ENCODE data around the gene RPE. TPM values are rescaled to one million over a fixed set of nuclear protein-coding genes. Genes with fewer than 3 reads are reported as not detected.

The RPE gene
- total RNA-seq, 1 donor from 2014 or later, result 20.8 TPM

Other genes with a start within 250 kb of the RPE start
- not detected for gene UNC80, start 230.8 kb upstream of the RPE start, total RNA-seq
- 14.2 TPM for gene KANSL1L, start 168.8 kb downstream of the RPE start, total RNA-seq
- gene ACADL, start 222.8 kb downstream of the RPE start, total RNA-seq, result 26.8 TPM

Measured in left lobe of liver (tissue), 1 donor.